T-helper 9 cell (primary cell): Measurements from ENCODE around the gene IL10.
"Not testable (repeated sequence)": the region's sequence is repeated elsewhere in the genome, so short reads cannot be mapped to it uniquely, and the experiment has no call there.

Experiments used
- DNase-seq: peaks from one replicate; pipeline ENCODE4 v3.0.0-alpha.2; 2020

IL10 gene

GRCh38 chr1:206792939-206793607 lies 20.8 kb upstream of the IL10 start:
- no peak for DNase-seq

- no peak for DNase-seq
These were observed 18.4 kb upstream of the IL10 start for GRCh38 chr1:206790502-206791250.

- no peak for DNase-seq
These were observed 16.3 kb upstream of the IL10 start for GRCh38 chr1:206788487-206789050.

GRCh38 chr1:206787891-206788290 lies 15.6 kb upstream of the IL10 start:
- DNase-seq = no peak

- no peak for DNase-seq
These were observed 14.1 kb upstream of the IL10 start for GRCh38 chr1:206786212-206786886.

- no peak for DNase-seq
These were observed 13.0 kb upstream of the IL10 start for GRCh38 chr1:206785182-206785765.

- DNase-seq = peak; percentile 30
These were observed 12.2 kb upstream of the IL10 start for GRCh38 chr1:206784471-206784903.

GRCh38 chr1:206783506-206783905 lies 11.2 kb upstream of the IL10 start:
- DNase-seq = no peak

GRCh38 chr1:206782448-206782847 lies 10.2 kb upstream of the IL10 start:
- no peak for DNase-seq

- DNase-seq = no peak
These were observed 7.3 kb upstream of the IL10 start for GRCh38 chr1:206779638-206780037.

- DNase-seq = not testable (repeated sequence)
These were observed 6.6 kb upstream of the IL10 start for GRCh38 chr1:206778911-206779310.

GRCh38 chr1:206778031-206778430 lies 5.7 kb upstream of the IL10 start:
- DNase-seq = no peak

- no peak for DNase-seq
These were observed 3.9 kb upstream of the IL10 start for GRCh38 chr1:206776229-206776628.

- no peak for DNase-seq
These were observed 1.8 kb upstream of the IL10 start for GRCh38 chr1:206774093-206774492.

- no peak for DNase-seq
These were observed 979 bp downstream of the IL10 start for GRCh38 chr1:206771338-206771692.

GRCh38 chr1:206770531-206771337 lies 1.6 kb downstream of the IL10 start, which contains the start of gene IL19:
Gene IL19 (plus strand): TSS chr1:206770773. CDS start chr1:206836663, 65,890 bp downstream.
- no peak for DNase-seq

- DNase-seq = no peak
These were observed 3.0 kb downstream of the IL10 start for GRCh38 chr1:206769304-206769731.

- DNase-seq = no peak
These were observed 3.6 kb downstream of the IL10 start for GRCh38 chr1:206768472-206769303.

- peak; percentile 54 for DNase-seq
These were observed 5.9 kb downstream of the IL10 start for GRCh38 chr1:206766251-206766856.

GRCh38 chr1:206765771-206766170 lies 6.5 kb downstream of the IL10 start:
- DNase-seq = not testable (repeated sequence)
